Ovary (tissue), 9 donors: ENCODE results near the gene ECSIT. TPM values are rescaled to one million over a fixed set of nuclear protein-coding genes. Genes with fewer than 3 reads are reported as not detected.
A peak's percentile ranks its signal among the peaks of the same experiment; 100 is the strongest.

Source experiments
- DNase-seq, 5 donors: peaks; one replicate each; pipeline ENCODE4 v3.0.0-alpha.2; 2019 to 2020
- H3K27ac ChIP-seq, 2 donors: fragments of 200-600 bp; one replicate each; pipeline versions ENCODE4 v1.5.1 to v1.8.0; 2019 to 2022
- H3K27me3 ChIP-seq: fragments of 200-600 bp; one replicate; pipeline ENCODE4 v1.8.0; 2022
- H3K36me3 ChIP-seq: fragments of 200-600 bp; sonication (generic); one replicate; pipeline ENCODE4 v1.5.1; 2019
- H3K4me1 ChIP-seq: one replicate; pipeline ENCODE4 v1.8.1; 2013; ENCODE audit warnings: mild to moderate bottlenecking, moderate library complexity; ENCODE audit not compliant: insufficient read depth
- H3K4me3 ChIP-seq: fragments of 200-600 bp; sonication (generic); one replicate; pipeline ENCODE4 v1.5.1; 2017
- H3K9me3 ChIP-seq, 2 donors: fragments of 200-600 bp in 1 of 2; sonication (generic) in 1 of 2; one replicate each; pipeline versions ENCODE4 v1.5.1 to v1.8.1; 2013 to 2019; ENCODE audit warnings: mild to moderate bottlenecking in 1 of 2, moderate library complexity in 1 of 2
- EP300 ChIP-seq: sonication (generic); formaldehyde crosslinking; IDR thresholded peaks from one replicate; pipeline ENCODE4 v1.6.1; 2017; ENCODE audit warnings: antibody characterized with exemption
- POLR2A ChIP-seq: fragments of 450-650 bp; IDR thresholded peaks from one replicate; pipeline ENCODE4 v1.6.1; 2017; ENCODE audit warnings: antibody characterized with exemption, mild to moderate bottlenecking, moderate library complexity
- WGBS, 3 donors: extraction: QIAGEN DNeasy Blood & Tissue Kit in 1 of 3; methylation state at CpG; one replicate each; pipeline versions ENCODE4 v1.1.5 to v1.1.7; 2013 to 2017; 5-methylcytosine and 5-hydroxymethylcytosine counted together
- intact Hi-C, 4 donors: fragments of 100-400 bp; cut with DNase I; formaldehyde crosslinking; loops; one replicate each; pipeline versions ENCODE4 v1.11.0 to v1.15.1; 2022 to 2023
- polyA plus RNA-seq, 2 donors: library from polyadenylated mRNA; stranded (reverse); fragments of 200-250 nt in 1 of 2; fragments of 350-450 nt in 1 of 2; fragmentation: Illumina TruSeq in 1 of 2; extraction: RNeasy Lipid Tissue Mini Kit (QIAGEN cat#74804) in 1 of 2; gene quantifications; one replicate each; pipeline ENCODE4 v1.2.3, GENCODE V29; 2013 to 2014
- total RNA-seq, 7 donors: library from RNA; depleted of rRNA in 2 of 7; stranded (reverse); fragments of >200 nt in 2 of 7; fragmentation: NEBNext Ultra II Directional in 3 of 7; extraction: Animal tissue kit (Norgen Biotek cat#: 25700) in 3 of 7; gene quantifications; one replicate each; pipeline versions ENCODE4 v1.1.0 to v1.2.4, GENCODE V29; 2016 to 2023
- TF ChIP-seq, protein P1 (sequence below), 3 donors: fragments of 450-650 bp in 2 of 3; fragments of 200-600 bp in 1 of 3; IDR thresholded peaks; one replicate each; pipeline versions ENCODE4 v1.5.1 to v1.8.0; 2016 to 2022; ENCODE audit warnings: antibody characterized with exemption in 3 of 3, mild to moderate bottlenecking in 1 of 3
- donor health status: DM: no; HTN: no; CAD: no; lungs with moderate emphysema.
- donor health status: DM: no; HTN: no; CAD: no.
- donor health status: Bipolar disorder and iron deficiency.
- donor health status: DM: yes; HTN: yes; CAD: no.
- donor health status: DM: no; HTN: no; CAD: no.
- donor health status: DM: yes; HTN: yes; CAD: no.

The ECSIT gene
- total and polyA plus RNA-seq, 9 donors, result 16.3 to 84.8 (median 58.2) TPM

GRCh38 chr19:11510444-11510843 lies 18.5 kb downstream of the ECSIT start:
- no peak for DNase-seq
- intact Hi-C loops, result no loop called here
- Histone ChIP-seq H3K36me3 (no peaks in the 10 kb centered on the region), H3K4me1 (peaks cover 3% of the 10 kb centered on the region), H3K4me3 (no peak overlapping the region), H3K9me3 (no peaks in the 10 kb centered on the region), H3K27ac (no peak overlapping the region), H3K27me3 (no peaks in the 10 kb centered on the region)
- TF ChIP-seq, protein P1, sequence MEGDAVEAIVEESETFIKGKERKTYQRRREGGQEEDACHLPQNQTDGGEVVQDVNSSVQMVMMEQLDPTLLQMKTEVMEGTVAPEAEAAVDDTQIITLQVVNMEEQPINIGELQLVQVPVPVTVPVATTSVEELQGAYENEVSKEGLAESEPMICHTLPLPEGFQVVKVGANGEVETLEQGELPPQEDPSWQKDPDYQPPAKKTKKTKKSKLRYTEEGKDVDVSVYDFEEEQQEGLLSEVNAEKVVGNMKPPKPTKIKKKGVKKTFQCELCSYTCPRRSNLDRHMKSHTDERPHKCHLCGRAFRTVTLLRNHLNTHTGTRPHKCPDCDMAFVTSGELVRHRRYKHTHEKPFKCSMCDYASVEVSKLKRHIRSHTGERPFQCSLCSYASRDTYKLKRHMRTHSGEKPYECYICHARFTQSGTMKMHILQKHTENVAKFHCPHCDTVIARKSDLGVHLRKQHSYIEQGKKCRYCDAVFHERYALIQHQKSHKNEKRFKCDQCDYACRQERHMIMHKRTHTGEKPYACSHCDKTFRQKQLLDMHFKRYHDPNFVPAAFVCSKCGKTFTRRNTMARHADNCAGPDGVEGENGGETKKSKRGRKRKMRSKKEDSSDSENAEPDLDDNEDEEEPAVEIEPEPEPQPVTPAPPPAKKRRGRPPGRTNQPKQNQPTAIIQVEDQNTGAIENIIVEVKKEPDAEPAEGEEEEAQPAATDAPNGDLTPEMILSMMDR (IDR thresholded peaks at IDR 0.05), result no peak
- TF ChIP-seq POLR2A (no peak), EP300 (no peak)
- WGBS, 3 donors, result 92 to 95% (median 94%) methylated on average over 8 of the region's 8 CpGs

- DNase-seq, result no peak
- intact Hi-C loops, result no loop called here
- no peak for TF ChIP-seq POLR2A
- TF ChIP-seq EP300, result no peak
- TF ChIP-seq, protein P1 (IDR thresholded peaks at IDR 0.05), result no peak
- H3K27ac ChIP-seq, result no peak overlapping the region
- no peaks in the 10 kb centered on the region for H3K27me3 ChIP-seq
- WGBS, 3 donors, result 80 to 83% (median 83%) methylated on average over 17 to 18 of the region's 18 CpGs
- no peaks in the 10 kb centered on the region for H3K9me3 ChIP-seq
- H3K36me3 ChIP-seq, result no peaks in the 10 kb centered on the region
- peaks cover 3% of the 10 kb centered on the region for H3K4me1 ChIP-seq
- no peak overlapping the region for H3K4me3 ChIP-seq
Measured at GRCh38 chr19:11507370-11508078, 21.4 kb downstream of the ECSIT start.

DNA sequence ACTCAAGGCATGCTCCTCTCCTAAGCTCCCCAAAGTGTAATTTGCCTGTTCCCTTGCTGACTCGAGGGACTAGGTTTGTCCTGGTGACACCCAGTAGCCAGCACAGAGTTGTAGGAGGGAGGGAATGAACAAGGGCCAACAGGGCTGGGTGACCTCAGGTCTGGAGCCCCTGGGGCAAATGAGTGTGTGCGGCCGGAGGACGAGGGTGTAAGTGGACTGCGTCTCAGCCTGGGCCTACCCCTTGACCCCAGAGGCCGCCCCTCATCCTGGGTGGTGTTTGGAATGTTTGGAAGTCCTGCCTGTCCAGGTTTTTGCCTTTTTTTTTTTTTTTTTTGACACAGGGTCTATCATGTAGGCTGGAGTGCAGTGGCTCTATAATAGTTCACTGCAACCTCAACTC lies 22.0 kb downstream of the ECSIT start:
- no peak overlapping the region for H3K4me3 ChIP-seq
- intact Hi-C loops, result no loop called here
- peaks cover 3% of the 10 kb centered on the region for H3K4me1 ChIP-seq
- H3K9me3 ChIP-seq, result no peaks in the 10 kb centered on the region
- no peaks in the 10 kb centered on the region for H3K27me3 ChIP-seq
- 83 to 90% (median 84%) methylated on average over 6 of the region's 6 CpGs for WGBS, 3 donors
- H3K36me3 ChIP-seq, result no peaks in the 10 kb centered on the region
- peak in 1 of 5 donors; percentile 24 for DNase-seq
- no peak overlapping the region for H3K27ac ChIP-seq
- no peak for TF ChIP-seq EP300
- no peak for TF ChIP-seq POLR2A
- TF ChIP-seq, protein P1 (IDR thresholded peaks at IDR 0.05), result no peak

DNA sequence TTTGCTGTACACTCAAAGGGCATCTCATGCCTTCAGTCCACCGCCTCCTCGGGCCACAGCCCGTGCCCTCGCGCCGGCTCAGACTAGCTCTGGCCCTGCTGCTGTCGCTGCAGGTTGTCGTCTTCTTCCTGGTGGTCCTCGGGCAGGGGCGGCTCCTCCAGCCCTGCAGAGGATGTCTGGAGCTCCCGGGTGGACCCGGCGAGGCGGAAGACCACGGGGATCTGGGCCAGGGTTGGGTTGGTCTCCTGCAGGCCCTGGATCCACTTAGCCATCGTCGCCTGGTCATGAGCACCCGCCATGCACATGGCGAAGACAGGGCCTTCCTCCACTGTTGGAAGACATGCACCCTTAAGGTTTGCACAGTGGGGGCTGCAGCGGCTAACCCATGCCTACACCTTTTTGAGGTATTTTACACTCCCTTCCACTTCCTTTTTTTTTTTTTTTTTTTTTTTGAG lies 22.8 kb downstream of the ECSIT start:
- WGBS, 3 donors, result 23 to 39% (median 28%) methylated on average over 13 to 20 of the region's 20 CpGs

More for the DNA sequence above, 22.8 kb downstream of the ECSIT start:
- TF ChIP-seq EP300, result no peak
- TF ChIP-seq, protein P1 (IDR thresholded peaks at IDR 0.05), result no peak
- no peak for TF ChIP-seq POLR2A
- DNase-seq, result no peak
- H3K27ac ChIP-seq, result peak overlapping the region in 1 of 2 donors; percentile 91
- intact Hi-C loops, result no loop called here
- H3K4me1 ChIP-seq, result peaks cover 3% of the 10 kb centered on the region
- H3K27me3 ChIP-seq, result no peaks in the 10 kb centered on the region
- H3K4me3 ChIP-seq, result peak overlapping the region; percentile 91
- H3K36me3 ChIP-seq, result no peaks in the 10 kb centered on the region
- H3K9me3 ChIP-seq, result no peaks in the 10 kb centered on the region
